Hematopoietic multipotent progenitor cell (in vitro differentiated cells): Measurements from ENCODE around the gene P4HA2. TPM values are rescaled to one million over a fixed set of nuclear protein-coding genes. Genes with fewer than 3 reads are reported as not detected.

ENCODE experiments used
- DNase-seq, 3 donors: peaks; one replicate each; pipeline ENCODE4 v3.0.0-alpha.2; 2011 to 2015; ENCODE audit warnings: low read depth in 2 of 3, low spot score in 2 of 3
- total RNA-seq: library from RNA; depleted of rRNA; stranded (reverse); fragments of >200 nt; gene quantifications from one replicate; pipeline ENCODE4 v1.2.3, GENCODE V29; 2012

Gene P4HA2
- total RNA-seq, 1 donor = 0.54 TPM

GRCh38 chr5:132226516-132227234 lies 978 bp downstream of the P4HA2 start:
- no peak for DNase-seq

- no peak for DNase-seq
These were observed 2.3 kb downstream of the P4HA2 start for GRCh38 chr5:132225165-132226032.

- DNase-seq = no peak
These were observed 2.9 kb downstream of the P4HA2 start for GRCh38 chr5:132224716-132225115.

- no peak for DNase-seq
These were observed 3.8 kb downstream of the P4HA2 start for GRCh38 chr5:132223861-132224260.

- no peak for DNase-seq
These were observed 5.0 kb downstream of the P4HA2 start for GRCh38 chr5:132222649-132223038.

GRCh38 chr5:132221781-132222648 lies 5.6 kb downstream of the P4HA2 start:
- no peak for DNase-seq

- no peak for DNase-seq
These were observed 7.2 kb downstream of the P4HA2 start for GRCh38 chr5:132220491-132220890.

- no peak for DNase-seq
These were observed 7.7 kb downstream of the P4HA2 start for GRCh38 chr5:132219981-132220380.

GRCh38 chr5:132219289-132219970 lies 8.2 kb downstream of the P4HA2 start:
- no peak for DNase-seq

GRCh38 chr5:132218321-132218720 lies 9.3 kb downstream of the P4HA2 start:
- DNase-seq = no peak

GRCh38 chr5:132215329-132215728 lies 12.3 kb downstream of the P4HA2 start:
- no peak for DNase-seq

GRCh38 chr5:132214491-132214890 lies 13.2 kb downstream of the P4HA2 start:
- DNase-seq = no peak

- no peak for DNase-seq
These were observed 14.0 kb downstream of the P4HA2 start for GRCh38 chr5:132213666-132214065.

GRCh38 chr5:132211787-132212186 lies 15.9 kb downstream of the P4HA2 start:
- no peak for DNase-seq

GRCh38 chr5:132210944-132211343 lies 16.7 kb downstream of the P4HA2 start:
- DNase-seq = no peak

- DNase-seq = no peak
These were observed 17.6 kb downstream of the P4HA2 start for GRCh38 chr5:132209901-132210545.

GRCh38 chr5:132209131-132209530 lies 18.5 kb downstream of the P4HA2 start:
- peak in 1 of 3 donors; percentile 39 for DNase-seq

GRCh38 chr5:132207778-132208177 lies 19.9 kb downstream of the P4HA2 start:
- no peak for DNase-seq

- DNase-seq = no peak
These were observed 20.9 kb downstream of the P4HA2 start for GRCh38 chr5:132206782-132207181.
